ENCODE measurements around the gene KCNT2. TPM values are rescaled to one million over a fixed set of nuclear protein-coding genes. Genes with fewer than 3 reads are reported as not detected.

Gene KCNT2
- total and polyA plus RNA-seq, 2 experiments from 2014 or later: 1.2 to 8.8 TPM

- TF ChIP-seq EZH2phosphoT487 (IDR thresholded peaks at IDR 0.05; ENCODE audit: low read depth, severe bottlenecking, unreplicated experiment): no peak
- TF ChIP-seq CTCF (IDR thresholded peaks at IDR 0.05; ENCODE audit: poor library complexity): no peak
- TF ChIP-seq EZH2 (IDR thresholded peaks at IDR 0.05; ENCODE audit: borderline replicate concordance): no peak
- H3K9me2 ChIP-seq (replicated peaks; ENCODE audit: insufficient read depth): no peaks in the 10 kb centered on the region
- WGBS (ENCODE audit: low lambda C conversion rate, missing lambda C conversion rate): 84% methylated on average over 2 of the region's 2 CpGs
Observed at GRCh38 chr1:196399713-196400112, 208.5 kb downstream of the KCNT2 start.

GRCh38 chr1:196393742-196394141, 214.5 kb downstream of the KCNT2 start:
- Histone ChIP-seq H2AFZ (no peak overlapping the region), H4K20me1 (ENCODE audit: insufficient read depth, poor library complexity, severe bottlenecking) (no peaks in the 10 kb centered on the region), H3K4me2 (no peak overlapping the region), H3K79me2 (no peaks in the 10 kb centered on the region), H3K4me1 (ENCODE audit: insufficient read depth) (no peaks in the 10 kb centered on the region), H3K4me3 (no peak overlapping the region), H3K36me3 (replicated peaks; ENCODE audit: insufficient read depth, low read depth) (no peaks in the 10 kb centered on the region), H3K27ac (no peak overlapping the region), H3K9me2 (replicated peaks; ENCODE audit: insufficient read depth) (no peaks in the 10 kb centered on the region), H3K9me3 (ENCODE audit: low read depth) (no peaks in the 10 kb centered on the region), H3K27me3 (no peaks in the 10 kb centered on the region)
- 88% methylated on average over 4 of the region's 4 CpGs for WGBS (ENCODE audit: low lambda C conversion rate, missing lambda C conversion rate)
- TF ChIP-seq EZH2phosphoT487 (IDR thresholded peaks at IDR 0.05; ENCODE audit: low read depth, severe bottlenecking, unreplicated experiment) (no peak), EZH2 (IDR thresholded peaks at IDR 0.05; ENCODE audit: borderline replicate concordance) (no peak), CTCF (IDR thresholded peaks at IDR 0.05; ENCODE audit: poor library complexity) (no peak)
- no peak for DNase-seq (ENCODE audit: low spot score)

More at GRCh38 chr1:196399713-196400112, 208.5 kb downstream of the KCNT2 start:
- H2AFZ ChIP-seq: no peak overlapping the region
- no peak overlapping the region for H3K27ac ChIP-seq
- H3K36me3 ChIP-seq (replicated peaks; ENCODE audit: insufficient read depth, low read depth): no peaks in the 10 kb centered on the region
- H3K9me3 ChIP-seq (ENCODE audit: low read depth): no peaks in the 10 kb centered on the region
- no peak for DNase-seq (ENCODE audit: low spot score)
- no peaks in the 10 kb centered on the region for H3K4me1 ChIP-seq (ENCODE audit: insufficient read depth)
- no peaks in the 10 kb centered on the region for H3K27me3 ChIP-seq
- no peaks in the 10 kb centered on the region for H3K79me2 ChIP-seq
- no peaks in the 10 kb centered on the region for H4K20me1 ChIP-seq (ENCODE audit: insufficient read depth, poor library complexity, severe bottlenecking)
- H3K4me2 ChIP-seq: no peak overlapping the region
- H3K4me3 ChIP-seq: no peak overlapping the region

- H3K27me3 ChIP-seq: no peaks in the 10 kb centered on the region
- WGBS (ENCODE audit: low lambda C conversion rate, missing lambda C conversion rate): 84% methylated on average over 2 of the region's 2 CpGs
Observed at GRCh38 chr1:196393282-196393681, 215.0 kb downstream of the KCNT2 start.

More at GRCh38 chr1:196393282-196393681, 215.0 kb downstream of the KCNT2 start:
- Histone ChIP-seq H2AFZ (no peak overlapping the region), H3K36me3 (replicated peaks; ENCODE audit: insufficient read depth, low read depth) (no peaks in the 10 kb centered on the region), H3K4me3 (no peak overlapping the region), H3K9me3 (ENCODE audit: low read depth) (no peaks in the 10 kb centered on the region), H3K4me1 (ENCODE audit: insufficient read depth) (no peaks in the 10 kb centered on the region), H4K20me1 (ENCODE audit: insufficient read depth, poor library complexity, severe bottlenecking) (no peaks in the 10 kb centered on the region), H3K79me2 (no peaks in the 10 kb centered on the region), H3K4me2 (no peak overlapping the region), H3K27ac (no peak overlapping the region), H3K9me2 (replicated peaks; ENCODE audit: insufficient read depth) (no peaks in the 10 kb centered on the region)
- TF ChIP-seq EZH2phosphoT487 (IDR thresholded peaks at IDR 0.05; ENCODE audit: low read depth, severe bottlenecking, unreplicated experiment) (no peak), CTCF (IDR thresholded peaks at IDR 0.05; ENCODE audit: poor library complexity) (no peak)
- no peak for DNase-seq (ENCODE audit: low spot score)
